SK-N-MC (cell line): ENCODE data around the gene KANTR.

Experiments used
- DNase-seq: peaks from one replicate; pipeline ENCODE4 v3.0.0-alpha.2; 2011; ENCODE audit warnings: low read depth, low spot score
- H3K27ac ChIP-seq: fragments of 200-600 bp; sonication (generic); 2 replicates; pipeline ENCODE4 v1.5.1; 2016; ENCODE audit warnings: mixed run types
- H3K36me3 ChIP-seq: fragments of 200-600 bp; sonication (generic); 2 replicates; pipeline ENCODE4 v1.6.1; 2017; ENCODE audit warnings: antibody characterized with exemption, low read length, mixed read lengths; ENCODE audit not compliant: insufficient read depth
- H3K4me3 ChIP-seq: fragments of 200-600 bp; sonication (generic); 2 replicates; pipeline ENCODE4 v1.5.1; 2016
- H3K9ac ChIP-seq: fragments of 200-600 bp; sonication (generic); 2 replicates; pipeline ENCODE4 v1.8.0; 2017; ENCODE audit warnings: mixed run types, mixed read lengths; ENCODE audit not compliant: insufficient read length
- H3K9me3 ChIP-seq: fragments of 200-600 bp; sonication (generic); 2 replicates; pipeline ENCODE4 v1.6.1; 2017; ENCODE audit warnings: low read depth, mild to moderate bottlenecking, antibody characterized with exemption, low read length, moderate library complexity, mixed read lengths
- EZH2 ChIP-seq: fragments of 200-600 bp; sonication (generic); IDR thresholded peaks from one replicate; pipeline ENCODE4 v1.6.1; 2017; ENCODE audit warnings: antibody characterized with exemption
- FOXP2 ChIP-seq: optimal IDR thresholded peaks from 2 replicates; pipeline ENCODE3; 2011; ENCODE audit warnings: mild to moderate bottlenecking, moderate library complexity; ENCODE audit not compliant: insufficient read depth; ENCODE audit errors: extremely low read length, control extremely low read depth
- POLR2AphosphoS5 ChIP-seq: IDR thresholded peaks from 2 replicates; pipeline ENCODE4 v1.6.1; 2012; ENCODE audit warnings: mild to moderate bottlenecking, low read depth, low read length, borderline replicate concordance

KANTR gene

GRCh38 chrX:53093177-53093655 lies 726 bp upstream of the KANTR start:
- Histone ChIP-seq H3K4me3 (peak overlapping the region; percentile 77), H3K9me3 (no peaks in the 10 kb centered on the region), H3K9ac (peak overlapping the region; percentile 73), H3K36me3 (peaks cover under 1% of the 10 kb centered on the region; the same call in 1 of the 2 replicates), H3K27ac (peak overlapping the region; percentile 96)
- DNase-seq: peak; percentile 44
- no peak for TF ChIP-seq POLR2AphosphoS5
- TF ChIP-seq FOXP2: no peak
- TF ChIP-seq EZH2: no peak

DNA sequence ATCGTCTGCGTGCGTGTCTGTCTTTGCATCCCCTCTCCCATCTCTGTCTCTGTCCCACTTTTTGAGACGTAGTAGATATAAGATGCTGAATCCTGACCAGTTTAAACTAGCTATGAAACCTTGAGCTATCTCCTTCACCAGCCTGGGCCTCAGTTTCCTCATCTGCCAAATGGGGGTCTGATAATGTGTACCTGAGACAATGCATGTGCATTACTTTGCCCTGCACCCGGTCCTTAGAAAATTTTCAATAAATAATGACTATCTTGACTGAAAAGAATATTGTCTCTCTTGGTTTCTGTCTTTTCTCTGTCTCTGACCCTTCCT lies 602 bp downstream of the KANTR start:
- Histone ChIP-seq H3K9ac (peak overlapping the region; percentile 67), H3K9me3 (no peaks in the 10 kb centered on the region), H3K4me3 (peak overlapping the region; percentile 77), H3K36me3 (peaks cover 3% of the 10 kb centered on the region; the same call in 1 of the 2 replicates), H3K27ac (no peak overlapping the region)
- no peak for DNase-seq
- no peak for TF ChIP-seq FOXP2
- no peak for TF ChIP-seq POLR2AphosphoS5
- TF ChIP-seq EZH2: no peak

GRCh38 chrX:53095796-53096195 lies 1.9 kb downstream of the KANTR start:
- no peak overlapping the region for H3K9ac ChIP-seq
- H3K4me3 ChIP-seq: 0 out of 2 replicates have a peak overlapping the region, but pooled peaks have one; percentile 20
- H3K9me3 ChIP-seq: no peaks in the 10 kb centered on the region
- H3K36me3 ChIP-seq: peaks cover 7% of the 10 kb centered on the region; the same call in 1 of the 2 replicates
- no peak for DNase-seq
- TF ChIP-seq POLR2AphosphoS5: no peak
- no peak overlapping the region for H3K27ac ChIP-seq

GRCh38 chrX:53114864-53115549 lies 21.1 kb downstream of the KANTR start:
- Histone ChIP-seq H3K4me3 (no peak overlapping the region), H3K9me3 (no peaks in the 10 kb centered on the region), H3K27ac (no peak overlapping the region), H3K36me3 (peaks cover 4% of the 10 kb centered on the region; the same call in 1 of the 2 replicates), H3K9ac (no peak overlapping the region)
- no peak for TF ChIP-seq EZH2
- TF ChIP-seq POLR2AphosphoS5: no peak
- no peak for TF ChIP-seq FOXP2
- no peak for DNase-seq

- no peak overlapping the region for H3K4me3 ChIP-seq
- H3K9me3 ChIP-seq: no peaks in the 10 kb centered on the region
- TF ChIP-seq FOXP2: no peak
- TF ChIP-seq POLR2AphosphoS5: no peak
- TF ChIP-seq EZH2: no peak
- H3K36me3 ChIP-seq: no peaks in the 10 kb centered on the region; the same call in 1 of the 2 replicates
- no peak overlapping the region for H3K9ac ChIP-seq
- H3K27ac ChIP-seq: no peak overlapping the region
- no peak for DNase-seq
Measured at GRCh38 chrX:53115550-53115874, 21.6 kb downstream of the KANTR start.

DNA sequence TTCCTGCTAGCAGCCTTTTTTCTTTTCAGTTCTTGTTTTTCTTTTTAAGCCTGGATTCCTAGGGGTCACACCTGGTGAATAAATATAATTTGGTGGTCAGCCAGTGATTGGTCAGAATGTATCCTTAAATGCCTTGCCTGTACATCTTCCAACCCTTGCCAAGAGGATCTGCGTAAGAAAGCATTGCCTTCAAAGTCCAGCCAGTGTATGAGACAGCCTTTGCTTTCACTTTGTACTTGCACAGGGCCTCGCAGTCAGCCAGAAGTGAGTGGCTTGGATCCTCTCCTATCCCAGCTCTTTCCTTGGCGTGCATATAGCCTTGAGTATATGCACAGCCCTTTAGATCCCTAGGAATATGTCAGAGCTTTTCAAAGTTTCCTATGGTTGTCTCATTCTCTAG lies 22.2 kb downstream of the KANTR start:
- no peak for TF ChIP-seq POLR2AphosphoS5
- Histone ChIP-seq H3K9me3 (no peaks in the 10 kb centered on the region), H3K4me3 (no peak overlapping the region), H3K9ac (no peak overlapping the region), H3K36me3 (no peaks in the 10 kb centered on the region; the same call in 1 of the 2 replicates), H3K27ac (no peak overlapping the region)
- no peak for DNase-seq

DNA sequence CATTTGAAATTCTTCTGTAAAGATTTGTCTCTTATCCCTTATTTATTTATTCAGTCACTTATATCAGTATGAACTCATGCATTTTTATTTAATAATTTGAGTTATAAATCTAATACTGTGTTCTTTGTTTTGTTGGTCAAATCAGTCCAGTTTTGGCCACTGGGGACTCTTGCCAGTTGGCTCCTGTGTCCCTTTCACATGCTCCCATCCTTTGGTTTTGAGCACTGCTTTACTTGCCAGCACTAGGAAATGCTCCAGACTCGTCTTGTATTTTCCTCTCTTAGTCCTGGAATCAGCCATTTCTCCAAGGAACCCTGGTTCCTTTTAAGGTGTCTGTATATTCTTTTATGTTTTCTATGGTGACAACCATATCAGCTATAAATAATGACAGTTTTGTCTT lies 28.1 kb downstream of the KANTR start:
- no peak for TF ChIP-seq POLR2AphosphoS5
- TF ChIP-seq EZH2: no peak
- no peak for TF ChIP-seq FOXP2
- no peak for DNase-seq
- peaks cover 7% of the 10 kb centered on the region; the same call in 1 of the 2 replicates for H3K36me3 ChIP-seq
- no peak overlapping the region for H3K4me3 ChIP-seq
- no peak overlapping the region for H3K9ac ChIP-seq
- H3K9me3 ChIP-seq: no peaks in the 10 kb centered on the region
- no peak overlapping the region for H3K27ac ChIP-seq

- TF ChIP-seq POLR2AphosphoS5 (no peak), EZH2 (no peak), FOXP2 (no peak)
- Histone ChIP-seq H3K36me3 (peaks cover 7% of the 10 kb centered on the region; the same call in 1 of the 2 replicates), H3K9ac (no peak overlapping the region), H3K27ac (no peak overlapping the region), H3K4me3 (no peak overlapping the region), H3K9me3 (no peaks in the 10 kb centered on the region)
- no peak for DNase-seq
Measured at GRCh38 chrX:53125506-53125905, 31.6 kb downstream of the KANTR start.

- H3K9me3 ChIP-seq: no peaks in the 10 kb centered on the region
- H3K27ac ChIP-seq: no peak overlapping the region
- no peak overlapping the region for H3K4me3 ChIP-seq
- no peak for DNase-seq
- H3K36me3 ChIP-seq: peaks cover 7% of the 10 kb centered on the region; the same call in 1 of the 2 replicates
- H3K9ac ChIP-seq: no peak overlapping the region
- TF ChIP-seq FOXP2: no peak
- TF ChIP-seq EZH2: no peak
- no peak for TF ChIP-seq POLR2AphosphoS5
Measured at GRCh38 chrX:53126377-53126776, 32.4 kb downstream of the KANTR start.
